Stimulated activated naive CD4-positive, alpha-beta T cell (primary cell): ENCODE data around the gene SLC6A2.
"Not testable (repeated sequence)": the region's sequence is repeated elsewhere in the genome, so short reads cannot be mapped to it uniquely, and the experiment has no call there.

Experiments
- DNase-seq, 6 experiments: peaks; one replicate each; lab custom pipeline; 2025; lab: John Stamatoyannopoulos, UW

The SLC6A2 gene

DNA sequence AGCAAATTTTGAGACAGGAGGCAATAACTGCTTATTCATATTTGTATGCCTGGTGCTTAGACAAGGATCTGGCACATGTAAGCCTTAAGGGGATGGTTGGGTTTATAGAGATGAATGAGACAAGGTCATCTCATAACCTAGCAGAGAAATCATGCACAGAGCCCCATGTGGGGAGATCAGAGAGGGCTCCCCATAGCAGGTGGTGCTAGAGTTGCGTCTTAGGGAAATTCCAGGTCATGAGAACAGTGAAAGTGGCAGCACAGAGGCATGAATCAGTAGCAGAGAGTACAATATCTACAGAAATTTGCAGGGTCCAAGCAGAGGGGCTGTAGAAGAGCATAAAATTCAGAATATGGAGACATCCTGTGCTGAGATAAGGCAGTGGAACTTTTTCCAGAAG, 57.3 kb downstream of the SLC6A2 start:
- no peak for DNase-seq

- no peak for DNase-seq
Measured at GRCh38 chr16:55717326-55717725, 61.5 kb downstream of the SLC6A2 start.

GRCh38 chr16:55725055-55725777, 69.4 kb downstream of the SLC6A2 start:
- DNase-seq = no peak

- no peak for DNase-seq
Measured at GRCh38 chr16:55728797-55729196, 73.0 kb downstream of the SLC6A2 start.

- no peak for DNase-seq
Measured at GRCh38 chr16:55730115-55730514, 74.3 kb downstream of the SLC6A2 start.

DNA sequence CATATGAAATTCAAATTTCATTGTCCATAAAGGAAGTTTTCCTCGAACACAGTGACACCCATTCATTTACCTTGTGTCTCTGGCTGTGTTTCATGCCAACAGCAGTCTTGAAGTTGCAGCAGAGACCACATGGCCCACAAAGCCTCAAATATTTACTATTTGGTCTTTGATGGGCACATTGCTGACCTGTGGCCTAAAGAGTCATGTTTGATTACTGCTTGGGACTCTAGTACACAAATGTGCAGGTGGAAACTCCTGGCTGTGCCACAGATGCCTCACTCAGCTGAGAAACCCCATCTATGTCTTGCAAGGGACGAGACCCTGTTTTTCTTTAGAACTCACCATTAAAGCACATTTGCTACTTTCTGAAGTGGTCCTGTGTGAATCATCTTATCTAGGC, 76.7 kb downstream of the SLC6A2 start:
- no peak for DNase-seq

GRCh38 chr16:55734665-55735064, 78.9 kb downstream of the SLC6A2 start:
- no peak for DNase-seq

GRCh38 chr16:55735120-55735781, 79.5 kb downstream of the SLC6A2 start:
- DNase-seq = no peak

GRCh38 chr16:55736671-55737070, 80.9 kb downstream of the SLC6A2 start:
- no peak for DNase-seq

DNA sequence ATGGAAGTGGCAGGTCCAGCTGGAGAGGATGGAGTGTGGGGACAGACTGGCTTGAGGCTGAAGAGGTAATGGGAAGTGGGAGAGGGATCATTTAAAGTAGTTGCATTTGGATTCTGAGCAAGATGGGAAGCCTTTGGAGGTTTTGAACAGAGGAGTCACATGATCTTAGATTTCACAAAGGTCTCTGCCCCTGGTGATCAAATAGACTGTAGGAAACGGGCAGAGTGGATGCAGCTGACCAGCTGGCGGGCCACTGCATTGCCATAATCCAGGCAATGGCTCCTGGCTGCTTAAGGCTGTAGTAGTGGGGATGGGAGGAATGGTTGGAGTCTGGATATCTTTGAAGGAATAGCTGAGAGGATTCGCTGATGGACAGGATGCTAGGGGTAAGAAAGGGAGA, 81.5 kb downstream of the SLC6A2 start:
- DNase-seq = no peak

DNA sequence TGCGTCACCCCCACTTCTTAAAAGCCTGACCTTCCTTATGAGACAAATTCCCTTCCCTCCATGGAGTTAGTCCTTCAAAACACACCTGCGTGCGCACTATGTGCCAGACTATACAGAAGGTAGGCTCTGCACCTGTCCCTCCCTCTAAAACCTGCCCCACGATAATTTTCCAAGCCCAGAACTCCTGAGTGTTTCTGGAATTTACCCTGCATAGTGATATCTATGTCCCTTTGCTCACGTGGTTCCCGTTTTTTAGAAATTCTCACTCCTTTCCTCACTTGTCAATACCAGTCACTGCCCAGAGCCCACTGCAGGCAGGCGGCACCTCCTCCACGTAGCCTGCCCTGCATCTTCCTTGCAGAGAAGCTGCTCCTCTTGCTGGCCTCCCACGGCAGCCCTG, 82.2 kb downstream of the SLC6A2 start:
- no peak for DNase-seq

DNA sequence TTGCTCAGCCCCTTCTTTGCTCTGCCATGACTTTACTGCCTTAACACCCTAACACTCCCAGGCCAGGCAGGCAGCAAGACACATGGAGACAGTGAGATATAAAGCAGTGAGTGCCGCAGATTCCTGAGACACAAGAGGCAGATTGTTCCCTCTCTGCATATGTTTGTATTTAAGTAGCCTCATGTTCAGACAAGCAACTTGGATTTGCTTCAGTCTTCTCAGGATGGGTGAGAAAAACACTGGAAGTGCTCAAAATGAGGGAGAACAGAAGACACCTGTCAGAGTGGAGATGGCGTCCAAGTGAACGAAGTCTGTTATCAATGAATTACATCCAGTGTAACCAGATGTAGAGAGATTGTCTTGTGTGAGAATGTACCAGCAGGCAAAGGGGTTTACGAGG, 90.3 kb downstream of the SLC6A2 start:
- DNase-seq = no peak

GRCh38 chr16:55747785-55748184, 92.0 kb downstream of the SLC6A2 start:
- DNase-seq = no peak

- not testable (repeated sequence) for DNase-seq
Measured at GRCh38 chr16:55752465-55753144, 96.8 kb downstream of the SLC6A2 start.

DNA sequence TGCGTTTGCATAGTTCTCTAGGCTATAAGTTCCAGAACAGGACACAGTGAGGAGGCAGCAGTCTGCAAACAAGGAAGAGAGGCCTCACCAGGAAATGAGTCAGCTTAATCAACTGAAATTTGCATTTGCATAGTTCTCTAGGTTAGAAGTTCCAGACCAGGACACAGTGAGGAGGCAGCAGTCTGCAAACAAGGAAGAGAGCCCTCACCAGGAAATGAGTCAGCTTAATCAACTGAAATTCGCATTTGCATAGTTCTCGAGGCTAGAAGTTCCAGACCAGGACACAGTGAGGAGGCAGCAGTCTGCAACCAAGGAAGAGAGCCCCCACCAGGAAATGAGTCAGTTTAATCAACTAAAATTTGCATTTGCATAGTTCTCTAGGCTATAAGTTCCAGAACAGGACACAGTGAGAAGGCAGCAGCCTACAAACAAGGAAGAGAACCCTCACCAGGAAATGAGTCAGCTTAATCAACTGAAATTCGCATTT, 97.4 kb downstream of the SLC6A2 start:
- not testable (repeated sequence) for DNase-seq
